ENCODE data around the gene ARAP1. TPM values are rescaled to one million over a fixed set of nuclear protein-coding genes. Genes with fewer than 3 reads are reported as not detected.

ARAP1 gene
- total RNA-seq, 2 experiments from 2014 or later, result 77.4 to 79.6 TPM

DNA sequence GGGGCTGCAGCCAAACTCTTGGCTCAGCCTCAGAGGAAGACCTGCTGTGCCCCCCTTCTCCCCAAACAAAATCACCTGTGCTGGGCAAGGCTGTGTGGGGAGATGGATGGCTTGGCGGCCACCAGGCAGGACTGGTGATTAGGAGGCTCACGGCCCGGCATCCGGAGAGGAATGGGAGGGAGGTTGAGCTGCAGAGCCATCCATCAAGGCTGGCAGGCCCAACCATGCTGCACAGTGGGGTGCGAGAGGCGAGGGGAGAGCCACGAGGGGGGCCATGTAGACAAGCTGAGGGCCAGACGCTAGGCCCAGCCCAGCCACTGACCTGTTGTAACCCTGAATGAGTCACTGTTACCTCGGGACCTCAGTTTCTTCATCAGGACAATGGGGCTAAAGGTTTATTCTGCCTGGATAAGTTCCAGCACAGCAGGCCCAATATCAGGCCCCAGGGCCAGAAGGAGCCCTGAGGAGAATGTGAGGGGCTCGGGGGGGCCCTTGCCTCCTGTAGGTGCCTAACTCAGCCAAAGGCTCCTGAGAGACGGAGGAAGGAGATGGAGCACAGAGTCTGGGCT, 96.2 kb downstream of the ARAP1 start:
- ChIA-PET CTCF (interaction anchor here (1.4 to 1.5 kb wide), 2 partner anchors 28 to 70 kb away, joined by 3 to 5 read pairs; no protein-coding TSS in a partner anchor), POLR2A (no interaction called here)
- no peak overlapping the region for H3K4me3 Mint-ChIP-seq
- no peak for DNase-seq
- peaks cover 4% of the 10 kb centered on the region for H3K27me3 Mint-ChIP-seq
- intact Hi-C loops (cut with micrococcal nuclease), result no loop called here
- H3K9me3 Mint-ChIP-seq, result no peaks in the 10 kb centered on the region
- H3K4me1 Mint-ChIP-seq (ENCODE audit: low read depth), result no peaks in the 10 kb centered on the region
- no peaks in the 10 kb centered on the region for H3K36me3 Mint-ChIP-seq
- no peak overlapping the region for H3K27ac Mint-ChIP-seq

GRCh38 chr11:72655014-72655413, 97.2 kb downstream of the ARAP1 start:
- POLR2A ChIA-PET, result no interaction called here
- no peaks in the 10 kb centered on the region for H3K9me3 Mint-ChIP-seq
- H3K4me1 Mint-ChIP-seq (ENCODE audit: low read depth), result no peaks in the 10 kb centered on the region
- no peak overlapping the region for H3K27ac Mint-ChIP-seq
- H3K36me3 Mint-ChIP-seq, result no peaks in the 10 kb centered on the region
- H3K27me3 Mint-ChIP-seq, result peaks cover 4% of the 10 kb centered on the region
- no peak overlapping the region for H3K4me3 Mint-ChIP-seq
- intact Hi-C loops (cut with micrococcal nuclease), result no loop called here
- DNase-seq, result no peak
- CTCF ChIA-PET, result no interaction called here

DNA sequence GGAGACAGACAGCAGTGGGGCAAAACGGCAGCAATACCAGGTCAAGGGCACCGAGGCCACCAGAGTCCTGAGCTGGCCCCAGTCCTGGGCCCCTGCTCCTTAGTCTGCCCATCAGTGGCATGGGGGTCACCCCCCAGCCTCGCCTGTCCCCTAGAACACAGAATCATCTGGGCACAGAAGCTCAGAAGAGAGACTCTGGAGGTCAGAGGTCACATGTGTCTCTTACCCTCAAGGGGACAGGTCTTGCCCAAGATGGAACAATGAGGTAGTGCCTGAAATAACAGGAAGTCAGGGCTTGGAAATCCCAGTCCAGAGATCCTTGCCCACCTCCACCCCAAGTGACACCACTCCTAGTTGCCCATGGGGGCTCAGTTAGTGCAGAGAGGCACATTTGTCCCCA, 98.6 kb downstream of the ARAP1 start:
- Mint-ChIP-seq H3K9me3 (no peaks in the 10 kb centered on the region), H3K27ac (no peak overlapping the region), H3K27me3 (peaks cover 2% of the 10 kb centered on the region), H3K36me3 (no peaks in the 10 kb centered on the region), H3K4me1 (ENCODE audit: low read depth) (no peaks in the 10 kb centered on the region), H3K4me3 (no peak overlapping the region)
- DNase-seq, result no peak
- ChIA-PET POLR2A (no interaction called here), CTCF (no interaction called here)
- intact Hi-C loops (cut with micrococcal nuclease), result no loop called here

- Mint-ChIP-seq H3K4me3 (no peak overlapping the region), H3K27me3 (no peaks in the 10 kb centered on the region), H3K36me3 (no peaks in the 10 kb centered on the region), H3K27ac (no peak overlapping the region), H3K4me1 (ENCODE audit: low read depth) (no peaks in the 10 kb centered on the region), H3K9me3 (no peaks in the 10 kb centered on the region)
- ChIA-PET CTCF (no interaction called here), POLR2A (no interaction called here)
- no peak for DNase-seq
- intact Hi-C loops (cut with micrococcal nuclease), result no loop called here
Observed at GRCh38 chr11:72652873-72653630, 99.2 kb downstream of the ARAP1 start.

DNA sequence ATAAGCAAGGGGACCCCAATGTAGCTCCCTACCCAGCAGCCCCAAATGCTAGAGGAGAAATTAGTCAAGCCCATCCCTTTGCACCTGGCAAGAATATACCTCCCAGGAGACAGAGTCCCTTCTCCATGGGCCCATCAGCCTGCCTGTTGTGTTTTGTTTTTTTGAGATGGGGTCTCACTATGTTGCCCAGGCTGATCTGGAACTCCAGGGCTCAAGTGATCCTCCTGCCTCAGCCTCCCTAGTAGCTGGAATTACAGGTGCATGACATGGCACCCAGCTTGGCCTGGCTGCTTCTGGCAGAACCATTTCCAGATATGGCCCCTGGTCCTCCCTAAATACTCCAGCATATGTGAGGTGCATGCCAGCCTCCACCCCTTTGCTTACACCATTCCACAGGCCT, 100.1 kb downstream of the ARAP1 start:
- CTCF ChIA-PET, result interaction anchor here (1.6 kb wide), 1 partner anchor 32 kb away, joined by 5 read pairs; no protein-coding TSS in a partner anchor
- intact Hi-C loops (cut with micrococcal nuclease), result no loop called here

GRCh38 chr11:72649215-72649976, 102.8 kb downstream of the ARAP1 start:
- no peak overlapping the region for H3K4me3 Mint-ChIP-seq
- CTCF ChIA-PET, result interaction anchor here (1.5 to 8.8 kb wide), 2 partner anchors 35 to 61 kb away, joined by 4 to 98 read pairs; no protein-coding TSS in a partner anchor
- intact Hi-C loops (cut with micrococcal nuclease), result no loop called here
- no peak for DNase-seq
- H3K36me3 Mint-ChIP-seq, result no peaks in the 10 kb centered on the region
- POLR2A ChIA-PET, result no interaction called here
- H3K27ac Mint-ChIP-seq, result no peak overlapping the region
- no peaks in the 10 kb centered on the region for H3K9me3 Mint-ChIP-seq
- H3K4me1 Mint-ChIP-seq (ENCODE audit: low read depth), result no peaks in the 10 kb centered on the region
- H3K27me3 Mint-ChIP-seq, result no peaks in the 10 kb centered on the region

More for the DNA sequence above, 100.1 kb downstream of the ARAP1 start:
- Mint-ChIP-seq H3K4me3 (no peak overlapping the region), H3K27ac (no peak overlapping the region), H3K27me3 (no peaks in the 10 kb centered on the region), H3K9me3 (no peaks in the 10 kb centered on the region), H3K4me1 (ENCODE audit: low read depth) (no peaks in the 10 kb centered on the region), H3K36me3 (no peaks in the 10 kb centered on the region)
- POLR2A ChIA-PET, result no interaction called here
- no peak for DNase-seq

GRCh38 chr11:72648384-72649136, 103.6 kb downstream of the ARAP1 start:
- intact Hi-C loops (cut with micrococcal nuclease), result no loop called here
- Mint-ChIP-seq H3K4me1 (ENCODE audit: low read depth) (no peaks in the 10 kb centered on the region), H3K4me3 (no peak overlapping the region), H3K27ac (no peak overlapping the region), H3K9me3 (no peaks in the 10 kb centered on the region), H3K36me3 (no peaks in the 10 kb centered on the region), H3K27me3 (no peaks in the 10 kb centered on the region)
- DNase-seq, result no peak
- POLR2A ChIA-PET, result no interaction called here
- CTCF ChIA-PET, result interaction anchor here (1.5 to 8.8 kb wide), 2 partner anchors 36 to 60 kb away, joined by 4 to 98 read pairs; no protein-coding TSS in a partner anchor

- H3K4me1 Mint-ChIP-seq (ENCODE audit: low read depth), result no peaks in the 10 kb centered on the region
- no peak overlapping the region for H3K4me3 Mint-ChIP-seq
- no peaks in the 10 kb centered on the region for H3K27me3 Mint-ChIP-seq
- H3K36me3 Mint-ChIP-seq, result no peaks in the 10 kb centered on the region
- no peaks in the 10 kb centered on the region for H3K9me3 Mint-ChIP-seq
- no peak overlapping the region for H3K27ac Mint-ChIP-seq
- intact Hi-C loops (cut with micrococcal nuclease), result no loop called here
- ChIA-PET POLR2A (no interaction called here), CTCF (interaction anchor here (1.5 to 8.8 kb wide), 2 partner anchors 36 to 60 kb away, joined by 4 to 98 read pairs; no protein-coding TSS in a partner anchor)
- no peak for DNase-seq
Observed at GRCh38 chr11:72647882-72648281, 104.3 kb downstream of the ARAP1 start.

DNA sequence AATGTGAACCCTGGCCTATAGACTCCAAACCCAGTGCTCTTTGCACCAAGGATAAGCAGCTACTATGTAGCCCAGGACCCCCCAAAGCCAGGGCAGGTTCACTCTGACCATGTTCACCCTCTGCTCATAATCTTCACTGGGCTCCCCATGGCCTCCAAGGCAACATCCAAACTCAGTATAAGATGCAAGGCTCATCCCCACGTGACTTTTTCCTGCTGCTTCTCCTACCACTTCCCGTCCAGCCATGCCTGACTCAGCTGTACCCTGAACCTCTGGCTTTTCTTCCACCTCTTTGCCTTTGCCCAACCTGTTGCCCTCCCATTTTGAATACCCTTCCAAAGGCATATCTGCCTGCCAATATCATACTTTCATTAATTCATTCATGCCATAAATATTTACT, 105.7 kb downstream of the ARAP1 start:
- ChIA-PET POLR2A (no interaction called here), CTCF (interaction anchor here (0.8 to 8.8 kb wide), 4 partner anchors 22 to 175 kb away, joined by 3 to 98 read pairs (median 10); no protein-coding TSS in a partner anchor)
- Mint-ChIP-seq H3K27me3 (no peaks in the 10 kb centered on the region), H3K36me3 (no peaks in the 10 kb centered on the region), H3K9me3 (no peaks in the 10 kb centered on the region), H3K4me1 (ENCODE audit: low read depth) (peaks cover 2% of the 10 kb centered on the region), H3K27ac (no peak overlapping the region), H3K4me3 (no peak overlapping the region)
- intact Hi-C loops (cut with micrococcal nuclease), result no loop called here
- DNase-seq, result no peak

DNA sequence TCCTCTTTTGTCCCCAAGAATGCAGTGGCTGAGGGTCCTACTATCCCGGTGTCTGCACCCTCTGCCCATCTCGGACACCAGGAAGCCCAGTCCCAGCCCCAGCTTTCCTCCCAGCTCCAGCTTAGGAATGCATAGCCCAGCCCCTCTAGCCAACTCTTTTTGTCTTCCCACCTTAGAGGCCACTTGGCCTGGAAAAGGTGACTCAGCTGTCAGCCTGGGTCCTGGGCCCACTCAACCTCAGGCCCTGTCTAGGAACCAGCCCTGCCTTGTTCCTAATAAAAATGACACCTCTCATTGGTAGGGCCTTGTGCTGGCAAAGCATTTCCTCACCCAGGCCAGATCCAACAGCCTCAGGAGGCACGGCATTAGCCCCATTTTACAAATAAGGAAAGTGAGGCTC, 106.2 kb downstream of the ARAP1 start:
- Mint-ChIP-seq H3K4me1 (ENCODE audit: low read depth) (peaks cover 2% of the 10 kb centered on the region), H3K36me3 (no peaks in the 10 kb centered on the region), H3K27ac (no peak overlapping the region), H3K9me3 (no peaks in the 10 kb centered on the region), H3K27me3 (no peaks in the 10 kb centered on the region), H3K4me3 (no peak overlapping the region)
- intact Hi-C loops (cut with micrococcal nuclease), result no loop called here
- CTCF ChIA-PET, result interaction anchor here (0.8 to 8.8 kb wide), 5 partner anchors 22 to 175 kb away, joined by 3 to 98 read pairs (median 7); no protein-coding TSS in a partner anchor
- POLR2A ChIA-PET, result no interaction called here
- DNase-seq, result no peak

- Mint-ChIP-seq H3K27ac (no peak overlapping the region), H3K36me3 (no peaks in the 10 kb centered on the region), H3K27me3 (no peaks in the 10 kb centered on the region), H3K9me3 (no peaks in the 10 kb centered on the region), H3K4me3 (peak overlapping the region; percentile 11), H3K4me1 (ENCODE audit: low read depth) (peaks cover 2% of the 10 kb centered on the region)
- intact Hi-C loops (cut with micrococcal nuclease), result loop anchor here (1.0 to 2.0 kb wide), 3 partner anchors 54 to 161 kb away; no protein-coding TSS in a partner anchor
- CTCF ChIA-PET, result interaction anchor here (0.6 to 8.8 kb wide), 17 partner anchors 14 to 707 kb away, joined by 3 to 98 read pairs (median 4); partner anchors contain the start of gene CLPB
- DNase-seq, result no peak
- POLR2A ChIA-PET, result interaction anchor here (0.6 kb wide), 1 partner anchor 41 kb away, joined by 3 read pairs; no protein-coding TSS in a partner anchor
Observed at GRCh38 chr11:72643547-72643946, 108.7 kb downstream of the ARAP1 start.

All from activated CD4-positive, alpha-beta memory T cell treated with anti-CD3 and anti-CD28 coated beads for 36 hours (primary cell).